T-helper 9 cell (primary cell): ENCODE measurements around the gene GGA1.

Experiments
- DNase-seq: peaks from one replicate; pipeline ENCODE4 v3.0.0-alpha.2; 2020
- total RNA-seq, 2 donors: gene quantifications; one replicate each; lab custom pipeline; 2026; lab: John Stamatoyannopoulos, UW

Gene GGA1, protein sequence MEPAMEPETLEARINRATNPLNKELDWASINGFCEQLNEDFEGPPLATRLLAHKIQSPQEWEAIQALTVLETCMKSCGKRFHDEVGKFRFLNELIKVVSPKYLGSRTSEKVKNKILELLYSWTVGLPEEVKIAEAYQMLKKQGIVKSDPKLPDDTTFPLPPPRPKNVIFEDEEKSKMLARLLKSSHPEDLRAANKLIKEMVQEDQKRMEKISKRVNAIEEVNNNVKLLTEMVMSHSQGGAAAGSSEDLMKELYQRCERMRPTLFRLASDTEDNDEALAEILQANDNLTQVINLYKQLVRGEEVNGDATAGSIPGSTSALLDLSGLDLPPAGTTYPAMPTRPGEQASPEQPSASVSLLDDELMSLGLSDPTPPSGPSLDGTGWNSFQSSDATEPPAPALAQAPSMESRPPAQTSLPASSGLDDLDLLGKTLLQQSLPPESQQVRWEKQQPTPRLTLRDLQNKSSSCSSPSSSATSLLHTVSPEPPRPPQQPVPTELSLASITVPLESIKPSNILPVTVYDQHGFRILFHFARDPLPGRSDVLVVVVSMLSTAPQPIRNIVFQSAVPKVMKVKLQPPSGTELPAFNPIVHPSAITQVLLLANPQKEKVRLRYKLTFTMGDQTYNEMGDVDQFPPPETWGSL
- total RNA-seq, result 82.5 to 99.9 reads per million in 2 donors

DNA sequence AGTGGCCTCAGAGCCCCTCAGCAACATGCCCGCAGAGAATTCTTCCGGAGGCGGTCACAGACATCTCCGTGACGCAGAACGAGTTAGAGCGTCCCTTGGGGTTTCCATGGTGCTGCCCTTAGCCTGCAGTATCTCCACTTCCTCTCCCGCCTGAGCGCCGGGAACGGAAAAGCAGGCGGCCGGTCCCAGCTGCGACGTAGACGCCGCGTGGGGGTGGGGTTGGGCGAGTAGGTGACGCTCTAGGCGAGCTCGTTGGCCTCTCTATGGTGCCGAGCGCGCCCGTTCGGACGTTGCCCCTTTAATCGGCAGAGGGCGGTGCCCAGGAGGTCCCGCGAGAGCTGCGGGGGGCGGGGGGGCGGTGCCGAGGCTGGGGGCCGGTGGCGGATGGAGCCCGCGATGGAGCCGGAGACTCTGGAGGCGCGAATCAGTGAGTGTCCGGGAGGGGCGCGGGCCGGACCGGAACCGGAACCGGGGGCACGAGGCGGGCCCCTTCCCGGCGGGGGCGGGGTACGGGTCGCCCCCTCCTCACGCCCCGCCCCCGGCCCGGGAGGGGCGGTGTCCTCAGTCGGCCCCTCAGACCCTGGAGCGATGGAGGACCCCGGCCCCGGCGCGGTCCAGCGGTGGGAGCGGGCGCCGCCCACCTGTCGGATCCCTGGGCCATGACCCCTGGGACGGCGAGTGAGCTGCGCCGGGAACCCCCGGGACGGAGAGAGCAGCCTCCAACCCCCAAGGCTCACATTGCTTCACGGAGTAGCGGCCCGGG, at the start of gene GGA1:
Gene GGA1 (plus strand): TSS at position 358 of the 763 bp plus-strand sequence. CDS start 27 bp downstream, at position 385.
- peak; percentile 93 for DNase-seq

DNA sequence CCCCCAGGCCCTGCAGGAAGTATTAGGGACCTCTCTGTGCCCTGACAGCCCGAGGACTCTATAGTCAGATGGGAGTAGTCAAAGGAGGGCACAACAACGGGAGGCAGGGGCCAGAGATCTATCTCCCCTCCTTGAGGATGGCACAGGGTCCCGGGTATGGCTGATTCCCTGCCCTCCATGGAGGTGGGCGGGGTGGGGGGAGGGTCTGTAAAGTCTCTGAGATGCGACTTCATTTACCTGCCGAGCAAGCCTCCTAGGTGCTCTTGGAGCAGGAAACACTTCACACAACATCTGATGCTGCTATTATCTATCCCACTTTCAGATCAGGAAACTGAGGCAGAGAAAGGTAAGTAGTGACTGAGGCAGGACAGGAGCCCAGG, 49.1 kb upstream of the GGA1 start:
- DNase-seq, result no peak

DNA sequence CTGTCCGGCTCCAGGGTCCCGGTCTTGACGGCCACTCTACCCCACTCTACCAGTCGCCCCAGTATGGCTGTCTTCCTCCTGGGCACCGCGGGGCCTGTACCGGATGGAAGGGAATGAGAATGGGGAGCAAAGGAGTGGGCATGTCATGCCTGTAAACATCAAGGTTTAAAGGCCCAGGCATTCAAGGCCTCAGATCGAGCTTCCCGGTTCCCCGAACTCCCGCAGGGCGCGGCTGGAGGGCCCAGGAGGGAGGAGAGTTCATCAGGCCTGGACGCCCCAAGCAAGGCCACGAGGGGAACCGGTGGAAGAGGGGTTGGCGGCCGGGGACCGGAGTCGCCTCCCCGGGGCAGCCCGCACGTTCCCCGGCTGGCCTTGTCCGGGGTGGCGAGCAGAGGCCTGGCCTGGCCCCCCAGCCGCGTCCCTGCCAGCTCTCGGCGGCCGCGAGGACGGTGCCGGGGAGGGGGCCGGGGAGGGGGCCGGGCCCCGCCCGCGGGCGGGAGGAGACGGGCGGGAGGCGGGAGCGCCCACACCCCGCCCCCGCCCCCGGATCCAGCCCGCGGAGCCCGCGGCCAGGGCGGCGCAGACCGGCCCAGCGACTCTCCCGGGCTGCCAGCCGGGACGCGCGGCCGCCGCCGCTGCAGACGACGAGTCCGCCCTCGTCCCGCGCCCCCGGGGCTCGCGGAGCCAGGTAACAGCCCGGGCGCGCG, 48.6 kb upstream of the GGA1 start, which contains the start of gene CDC42EP1:
Gene CDC42EP1 (plus strand): TSS at position 580 of the 707 bp plus-strand sequence. CDS start 5,870 bp downstream, outside the sequence.
- no peak for DNase-seq

DNA sequence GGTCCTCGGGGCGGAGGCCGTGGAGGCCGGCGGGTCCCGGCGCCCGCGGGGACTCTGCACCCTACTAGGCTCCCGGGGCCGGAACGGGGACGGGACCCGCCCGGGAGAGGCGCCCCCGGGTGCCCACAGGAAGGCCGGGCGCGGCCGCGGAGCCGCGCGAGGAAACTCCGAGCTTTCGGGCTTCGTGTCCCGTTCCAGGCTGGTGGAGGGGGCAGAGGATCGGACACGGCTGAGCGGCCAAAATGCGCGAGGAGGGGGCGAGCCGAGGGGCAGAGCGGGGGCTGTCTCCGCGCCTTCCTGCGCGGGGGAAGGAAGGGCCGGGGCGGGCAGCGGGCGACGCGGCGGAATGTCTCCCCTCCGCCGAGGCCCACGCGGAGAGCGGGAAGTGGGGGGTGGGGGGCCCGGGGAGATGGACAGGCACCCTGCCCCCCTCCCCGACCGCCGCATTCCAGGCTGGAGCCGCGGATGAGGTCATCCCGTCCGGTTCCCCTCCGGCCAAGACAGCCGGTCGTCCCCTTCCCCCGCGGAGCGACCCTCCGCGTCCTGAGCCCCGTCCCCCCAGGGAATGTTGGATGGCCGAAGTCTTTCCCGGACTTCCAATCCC, 47.9 kb upstream of the GGA1 start:
- no peak for DNase-seq

DNA sequence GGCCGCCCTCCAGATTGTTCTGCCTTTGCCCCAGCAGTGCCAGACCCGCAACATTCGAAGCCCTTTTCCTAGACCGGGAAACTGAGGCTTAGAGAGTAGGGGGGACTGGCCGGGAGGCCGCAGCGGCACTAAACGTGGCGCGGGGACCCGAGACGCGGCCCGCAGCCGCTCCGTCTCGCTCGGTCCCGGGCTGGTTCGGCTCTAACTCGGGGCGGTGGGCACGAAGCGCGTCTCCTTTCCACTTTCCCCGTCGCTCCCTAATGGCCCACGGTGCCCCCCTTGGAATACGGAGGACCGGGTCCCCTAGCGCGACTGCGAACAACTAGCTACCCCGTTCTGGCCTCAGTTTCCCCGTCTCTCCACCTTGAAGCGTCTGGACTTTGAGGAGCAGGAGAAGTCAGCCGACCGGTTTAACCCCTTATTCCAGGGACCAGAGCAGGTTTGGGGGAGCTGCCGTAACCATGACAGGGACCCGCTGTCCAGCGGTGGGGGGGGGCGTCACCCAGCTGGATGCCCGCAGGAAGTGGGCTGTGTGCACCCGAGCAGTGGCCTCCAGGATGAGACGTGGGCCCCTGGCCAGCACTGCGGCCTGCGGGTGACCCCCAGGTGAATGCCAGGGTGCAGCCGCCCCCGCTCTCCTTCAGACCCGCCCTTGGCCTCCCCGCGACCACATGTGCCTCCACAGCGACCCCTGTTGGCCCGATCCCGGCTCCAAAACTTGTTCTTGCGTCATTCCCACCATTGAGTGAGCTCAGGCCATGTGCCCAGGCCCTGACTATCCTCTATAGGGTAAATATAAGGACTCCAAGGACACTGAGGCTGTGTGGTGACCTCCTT, 47.2 kb upstream of the GGA1 start:
- DNase-seq, result peak; percentile 79

DNA sequence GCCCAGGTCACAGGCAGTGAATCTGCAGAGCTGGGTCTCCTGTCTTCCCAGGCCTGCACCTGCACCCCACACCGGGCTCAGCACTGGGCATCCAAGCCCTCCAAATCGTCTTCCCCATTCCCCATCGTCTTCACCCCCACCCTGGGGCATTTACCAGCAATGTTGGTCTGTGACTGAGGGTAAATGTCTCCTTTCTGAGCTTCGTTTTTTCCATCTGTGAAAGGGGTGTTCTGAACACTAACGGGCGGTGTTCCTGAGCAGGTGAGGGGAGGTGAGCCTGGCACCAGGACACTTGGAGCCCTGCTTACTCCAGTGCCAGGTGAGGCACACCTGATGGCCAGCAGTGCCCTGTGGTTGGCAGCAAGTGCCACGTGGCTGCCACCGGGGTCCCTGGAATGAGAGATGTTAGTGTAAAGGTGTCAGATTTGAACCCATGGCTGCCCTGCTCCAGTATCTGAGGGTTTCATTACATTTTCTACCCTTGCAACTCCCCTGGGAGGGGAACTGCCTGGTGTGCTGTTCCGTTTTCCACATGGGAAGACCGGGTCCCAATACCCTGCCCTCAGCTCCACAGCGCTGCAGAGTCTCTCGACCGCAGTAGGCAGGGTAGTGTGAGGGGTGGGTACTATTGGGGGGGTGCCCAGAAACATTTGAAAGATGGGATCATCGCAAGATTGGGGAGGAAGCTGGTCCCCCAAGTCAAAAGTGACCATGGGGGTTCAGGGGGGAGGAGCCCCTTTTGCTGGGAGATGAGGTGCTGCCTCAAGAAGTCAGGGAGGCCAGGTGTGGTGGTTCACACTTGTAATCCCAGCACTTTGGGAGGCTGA, 46.4 kb upstream of the GGA1 start:
- no peak for DNase-seq

DNA sequence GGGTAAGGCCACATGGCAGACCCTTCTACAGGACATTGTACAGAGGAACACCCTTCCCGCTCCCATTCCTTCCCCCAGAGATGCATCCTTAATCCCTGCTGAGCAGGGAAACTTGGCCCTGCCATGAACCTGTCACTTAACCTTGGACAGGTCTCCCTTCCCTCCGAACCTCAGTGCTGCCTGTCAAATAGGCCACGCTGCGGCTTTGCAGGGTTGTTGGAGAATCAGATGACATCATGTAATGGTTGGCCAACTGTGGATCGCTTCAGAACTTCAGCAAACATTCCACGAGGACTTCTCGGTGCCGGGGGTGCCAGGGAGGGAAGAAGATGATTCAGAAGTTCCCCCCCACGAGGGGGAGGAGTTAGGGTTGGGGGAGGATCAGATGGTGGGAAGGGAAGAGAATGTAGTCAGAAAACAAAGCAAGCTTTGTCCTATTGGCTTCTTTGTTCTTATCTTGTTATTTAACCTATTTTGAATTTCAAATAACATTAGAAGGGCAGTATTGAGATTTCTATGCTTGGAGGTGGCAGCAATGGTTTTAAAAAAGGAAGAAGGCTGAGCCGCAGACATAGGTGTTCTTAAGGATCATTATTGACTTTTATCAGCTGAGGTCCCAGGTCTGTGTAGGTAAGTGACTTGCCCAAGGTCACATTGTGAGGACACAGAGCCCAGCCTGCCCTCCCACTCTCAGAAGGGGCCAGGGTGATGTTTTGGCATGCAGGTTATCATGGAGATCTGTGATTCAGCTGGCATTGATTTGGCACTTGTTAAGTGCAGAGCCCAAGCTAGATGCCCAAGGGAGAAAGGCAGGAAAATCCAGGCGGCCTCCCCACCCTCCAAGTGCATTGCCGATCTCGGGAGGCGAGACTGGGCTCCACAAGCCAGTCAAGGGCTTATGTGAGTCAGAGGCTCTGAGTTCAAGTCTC, 45.2 kb upstream of the GGA1 start:
- DNase-seq, result no peak

DNA sequence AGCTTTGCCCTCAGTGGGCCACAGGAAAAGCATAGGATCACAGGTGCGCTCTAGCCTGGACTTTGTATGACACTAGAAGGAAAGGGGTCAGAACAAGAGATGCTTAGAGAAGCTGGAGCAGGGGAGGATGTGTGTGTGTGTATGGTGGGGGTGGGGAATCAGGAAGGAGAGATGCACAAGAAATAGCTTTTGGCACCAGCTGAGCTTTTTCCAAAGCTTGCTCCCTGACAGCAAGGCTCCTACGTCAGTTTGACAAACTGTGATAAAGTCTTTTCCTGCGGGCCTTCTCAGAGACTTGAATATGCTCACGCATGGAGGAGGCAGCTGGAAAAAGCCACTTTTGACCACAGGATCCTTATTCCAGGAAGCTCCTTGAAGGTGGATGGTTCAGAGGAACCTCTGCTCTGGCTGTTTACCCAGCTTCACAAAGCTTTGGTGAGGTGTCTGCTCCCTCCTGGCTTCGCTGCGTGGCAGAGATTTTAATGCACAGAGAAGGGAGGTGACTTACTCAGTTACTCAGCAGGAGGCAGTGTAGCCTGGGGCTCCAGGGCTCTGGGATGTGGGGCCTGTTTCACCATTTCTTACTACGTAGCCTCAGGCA, 44.4 kb upstream of the GGA1 start:
- no peak for DNase-seq

DNA sequence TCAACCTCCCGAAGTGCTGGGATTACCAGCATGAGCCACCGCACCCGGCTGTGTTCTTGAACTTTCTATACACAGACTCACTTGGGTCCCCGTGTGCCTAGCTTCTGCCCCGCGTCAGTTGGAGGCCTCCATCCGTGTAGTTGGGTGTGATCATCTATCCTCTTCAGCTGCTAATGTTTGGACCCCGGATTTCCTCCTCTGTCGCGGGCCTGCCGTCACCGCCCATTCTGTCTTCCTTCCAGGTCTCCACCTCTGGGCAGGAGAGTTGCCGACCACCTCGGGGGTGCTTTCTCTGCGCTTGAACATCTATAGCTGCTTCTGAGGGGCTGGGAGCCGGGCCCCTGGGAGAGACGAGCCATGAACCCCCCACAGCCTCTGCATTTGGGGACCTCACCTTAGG, 42.8 kb upstream of the GGA1 start:
- DNase-seq, result no peak

DNA sequence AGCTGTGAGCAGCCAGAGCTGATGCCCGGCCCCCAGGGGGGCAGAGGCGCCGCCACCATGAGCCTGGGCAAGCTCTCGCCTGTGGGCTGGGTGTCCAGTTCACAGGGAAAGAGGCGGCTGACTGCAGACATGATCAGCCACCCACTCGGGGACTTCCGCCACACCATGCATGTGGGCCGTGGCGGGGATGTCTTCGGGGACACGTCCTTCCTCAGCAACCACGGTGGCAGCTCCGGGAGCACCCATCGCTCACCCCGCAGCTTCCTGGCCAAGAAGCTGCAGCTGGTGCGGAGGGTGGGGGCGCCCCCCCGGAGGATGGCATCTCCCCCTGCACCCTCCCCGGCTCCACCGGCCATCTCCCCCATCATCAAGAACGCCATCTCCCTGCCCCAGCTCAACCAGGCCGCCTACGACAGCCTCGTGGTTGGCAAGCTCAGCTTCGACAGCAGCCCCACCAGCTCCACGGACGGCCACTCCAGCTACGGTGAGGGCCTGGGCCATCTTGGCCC, 42.3 kb upstream of the GGA1 start:
- DNase-seq, result peak; percentile 33

DNA sequence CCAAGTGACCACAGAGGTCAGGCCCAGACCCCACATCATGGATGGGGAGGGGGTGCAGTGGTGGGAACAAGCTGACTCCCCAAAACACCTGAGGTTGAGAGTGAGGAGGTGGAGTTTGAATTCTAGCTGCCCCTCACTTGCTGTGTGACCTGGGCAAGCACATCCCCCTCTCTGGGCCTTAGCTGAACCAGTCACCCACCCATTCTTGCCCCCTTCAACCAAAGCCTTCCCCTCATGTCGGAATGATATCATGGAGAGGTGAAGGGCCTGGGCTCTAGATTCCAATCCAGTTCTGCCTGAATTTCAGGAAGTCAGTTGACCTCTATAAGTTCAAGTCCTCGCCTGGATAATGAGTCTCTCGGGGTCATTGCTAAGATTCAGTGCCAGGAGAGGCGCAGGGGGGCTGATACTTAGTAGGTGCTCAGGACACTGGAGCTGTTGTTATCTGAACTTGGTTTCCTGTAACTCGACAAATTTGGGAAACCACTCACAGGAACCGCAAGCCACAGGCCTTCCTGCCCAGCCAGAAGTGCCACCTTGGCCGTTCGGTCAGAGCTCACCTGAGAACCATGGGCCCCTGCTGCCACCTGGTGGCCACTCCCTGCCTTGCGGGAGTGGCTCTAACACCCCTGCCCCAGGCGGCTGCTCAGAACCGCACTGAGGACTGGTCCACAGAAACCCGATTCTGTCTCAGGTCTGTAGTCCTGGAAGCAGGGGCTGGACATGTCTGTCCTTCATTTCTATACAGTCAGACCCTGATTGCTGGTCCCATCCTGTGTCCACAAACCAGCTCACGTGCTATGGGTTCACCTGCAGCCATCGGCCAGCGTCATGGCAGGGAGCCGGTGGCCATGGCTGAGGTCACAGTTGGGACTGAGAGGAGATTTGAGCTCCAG, 41.5 kb upstream of the GGA1 start:
- DNase-seq, result peak; percentile 94

DNA sequence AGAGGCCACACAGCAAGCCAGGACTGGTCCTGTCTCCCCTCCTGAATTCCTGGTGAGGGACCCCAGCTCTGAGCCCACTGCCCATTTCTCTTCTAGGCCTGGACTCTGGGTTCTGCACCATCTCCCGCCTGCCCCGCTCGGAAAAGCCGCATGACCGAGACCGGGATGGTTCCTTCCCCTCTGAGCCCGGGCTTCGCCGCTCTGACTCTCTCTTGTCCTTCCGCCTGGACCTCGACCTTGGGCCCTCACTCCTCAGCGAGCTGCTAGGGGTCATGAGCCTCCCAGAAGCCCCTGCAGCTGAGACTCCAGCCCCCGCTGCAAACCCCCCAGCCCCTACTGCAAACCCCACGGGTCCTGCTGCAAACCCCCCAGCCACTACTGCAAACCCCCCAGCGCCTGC, 40.6 kb upstream of the GGA1 start:
- DNase-seq, result no peak

DNA sequence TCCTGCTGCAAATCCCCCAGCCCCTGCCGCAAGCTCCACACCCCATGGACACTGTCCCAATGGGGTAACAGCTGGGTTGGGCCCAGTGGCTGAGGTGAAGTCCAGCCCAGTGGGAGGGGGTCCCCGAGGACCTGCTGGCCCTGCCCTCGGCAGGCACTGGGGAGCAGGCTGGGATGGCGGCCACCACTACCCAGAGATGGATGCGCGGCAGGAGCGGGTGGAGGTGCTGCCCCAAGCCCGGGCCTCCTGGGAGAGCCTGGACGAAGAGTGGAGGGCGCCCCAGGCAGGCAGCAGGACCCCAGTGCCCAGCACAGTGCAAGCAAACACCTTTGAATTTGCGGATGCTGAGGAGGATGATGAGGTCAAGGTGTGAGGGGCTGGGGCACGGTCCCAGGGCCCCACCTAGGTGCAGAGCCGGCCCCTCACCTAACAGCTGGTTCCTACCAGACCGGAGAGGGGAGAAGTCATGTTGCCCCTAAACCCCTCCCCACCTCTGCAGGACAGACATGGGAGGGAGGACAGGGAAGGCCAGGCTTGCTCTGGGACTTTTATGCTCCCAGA, 40.1 kb upstream of the GGA1 start:
- no peak for DNase-seq

DNA sequence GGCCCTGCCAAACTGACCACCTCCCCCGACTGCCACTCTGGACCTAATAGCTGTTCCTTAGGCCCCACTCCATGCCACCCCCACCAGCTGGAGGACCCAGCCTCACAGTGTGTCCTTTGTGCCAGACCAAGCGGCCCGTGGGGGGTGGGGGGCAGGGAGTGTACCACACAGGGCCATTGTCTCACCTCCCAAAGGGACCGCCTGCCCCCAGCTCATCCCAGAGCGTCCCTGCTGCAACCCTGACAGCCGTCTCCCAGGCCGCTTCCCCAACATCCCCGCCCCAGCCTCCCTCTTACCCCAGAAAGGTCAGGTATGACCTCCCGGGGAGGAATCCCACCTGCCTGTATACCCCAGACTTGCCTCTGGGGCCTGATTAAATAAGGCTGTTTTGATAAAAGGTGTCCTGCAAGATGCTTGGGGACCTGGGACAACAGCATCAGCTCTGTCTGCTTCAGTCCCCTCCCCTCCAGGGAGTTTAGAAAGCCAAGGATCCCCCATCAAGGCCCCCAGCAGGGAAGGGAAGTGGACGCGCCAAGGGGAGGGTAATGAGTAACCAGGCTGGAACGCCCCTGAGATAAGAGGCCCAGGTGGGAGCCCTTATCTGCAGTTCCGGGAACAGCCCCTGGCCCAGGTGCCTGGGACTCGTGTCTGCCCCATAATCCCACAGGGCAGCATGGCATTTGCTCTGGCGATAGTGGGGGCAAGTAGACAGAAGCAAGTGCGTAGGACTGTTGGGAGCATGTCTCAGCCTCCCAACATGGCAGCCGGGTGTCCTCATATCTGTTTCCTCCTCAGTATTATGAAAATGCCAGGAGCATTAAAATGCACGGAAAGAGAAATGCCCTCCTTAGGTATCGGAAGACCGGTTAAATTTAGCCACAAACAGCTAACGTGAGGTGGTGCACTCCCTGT, 39.4 kb upstream of the GGA1 start:
- no peak for DNase-seq

DNA sequence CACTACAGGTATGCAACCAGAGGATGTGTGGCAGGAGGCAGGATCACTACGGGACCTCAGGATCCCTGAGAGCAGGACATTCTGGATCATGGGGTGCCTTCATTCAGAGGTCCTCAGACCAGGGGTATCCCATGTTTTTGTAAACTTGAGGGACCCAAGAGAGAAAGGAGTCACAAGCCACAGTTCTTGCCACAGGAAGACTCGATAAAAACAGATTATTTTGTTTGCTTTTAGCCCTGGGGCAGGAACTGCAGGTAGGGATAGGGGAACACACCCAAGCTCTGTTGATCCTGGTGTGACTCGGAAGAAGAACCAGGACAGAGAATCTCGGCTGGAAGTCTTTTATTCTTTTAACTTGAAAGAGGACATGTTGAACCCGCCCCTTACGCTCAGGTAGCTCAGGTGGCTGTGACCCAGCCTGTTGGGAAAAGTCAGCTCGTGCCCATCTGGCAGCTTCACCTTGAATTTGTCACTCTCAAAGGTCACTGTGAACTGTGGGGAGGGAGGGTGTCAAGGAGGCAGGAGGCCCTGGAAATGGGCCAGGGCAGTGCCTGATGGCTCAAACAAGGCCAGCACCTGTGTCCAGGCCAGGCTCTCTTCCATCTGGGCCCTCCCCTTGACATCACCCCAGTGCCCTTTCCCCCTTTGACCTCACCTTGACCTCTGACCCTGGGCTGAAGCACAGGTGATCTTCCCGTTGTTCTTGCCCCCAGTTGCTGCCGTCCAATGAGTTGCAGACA, 38.5 kb upstream of the GGA1 start:
- no peak for DNase-seq

DNA sequence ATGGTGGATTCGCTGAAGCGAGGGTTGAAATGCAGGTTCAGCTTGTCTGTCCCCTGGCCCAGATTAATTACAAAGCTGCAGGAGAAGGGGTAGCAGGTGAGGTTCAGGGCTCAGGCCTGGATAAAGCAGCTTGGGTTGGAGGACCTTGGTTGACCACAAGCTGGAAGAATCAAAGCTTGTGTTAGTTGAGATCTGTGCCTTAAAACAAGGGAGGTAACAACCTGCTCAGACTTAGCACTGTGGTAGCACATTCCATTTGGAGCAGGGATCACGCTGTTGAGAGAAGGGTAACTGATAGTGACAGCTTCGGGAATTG, 38.0 kb upstream of the GGA1 start:
- no peak for DNase-seq
